Left ventricle myocardium superior (tissue), 1 donor: ENCODE results near the gene ANAPC16. TPM values are rescaled to one million over a fixed set of nuclear protein-coding genes. Genes with fewer than 3 reads are reported as not detected.
A peak's percentile ranks its signal among the peaks of the same experiment; 100 is the strongest.
"Not testable (repeated sequence)": the region's sequence is repeated elsewhere in the genome, so short reads cannot be mapped to it uniquely, and the experiment has no call there.

Source experiments
- ATAC-seq: fragments of 200-7000 bp; cut with Tn5 transposase; one replicate; pipeline ENCODE4 v1.9.1; 2020; ENCODE audit warnings: mild to moderate bottlenecking, moderate library complexity
- DNase-seq: peaks from one replicate; pipeline ENCODE4 v3.0.0-alpha.2; 2020
- intact Hi-C: fragments of 100-400 bp; cut with micrococcal nuclease; formaldehyde crosslinking; loops from one replicate; pipeline ENCODE4 v1.11.0; 2022
- total RNA-seq: library from RNA; stranded (reverse); fragmentation: NEBNext Ultra II Directional; extraction: Animal tissue kit (Norgen Biotek cat#: 25700); gene quantifications from one replicate; pipeline ENCODE4 v1.2.1, GENCODE V29; 2021
- donor health status: DM: no; HTN: yes; CAD: no; lungs with severe emphysema.

ANAPC16 gene
- total RNA-seq, 1 donor from 2014 or later = 260 TPM

DNA sequence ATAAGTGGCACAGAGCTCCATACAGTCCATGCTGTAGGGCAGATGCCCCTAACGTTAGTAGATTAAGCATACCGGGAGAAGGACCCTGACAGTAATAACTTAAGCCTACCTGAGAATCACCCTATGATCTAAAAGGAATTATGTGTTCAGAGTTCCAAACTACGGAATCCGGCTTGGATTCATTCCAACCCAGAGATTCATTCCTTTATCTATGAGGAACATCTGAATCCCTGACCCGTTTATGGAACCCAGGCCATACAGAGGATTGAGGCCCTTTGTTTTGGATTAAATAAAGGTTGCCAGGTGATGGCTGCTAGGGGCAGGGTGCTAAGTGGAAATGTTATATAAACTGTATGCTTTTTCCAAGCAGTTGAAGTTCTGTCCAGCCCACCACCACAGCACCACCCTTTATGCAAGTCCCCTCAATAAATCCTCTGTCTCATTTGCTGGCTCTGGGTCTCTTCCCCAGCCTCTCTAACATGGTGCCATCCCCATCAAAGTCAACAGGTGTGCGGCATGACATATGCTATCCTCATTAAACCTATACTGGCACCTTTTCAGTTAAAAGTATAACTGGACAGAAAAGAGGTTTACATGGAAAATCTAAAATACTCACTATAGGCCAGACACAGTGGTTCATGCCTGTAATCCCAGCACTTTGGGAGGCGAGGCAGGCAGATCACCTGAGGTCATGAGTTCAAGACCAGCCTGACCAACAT lies 9.1 kb upstream of the ANAPC16 start:
- ATAC-seq (no peak), DNase-seq (no peak)
- intact Hi-C loops = no loop called here

DNA sequence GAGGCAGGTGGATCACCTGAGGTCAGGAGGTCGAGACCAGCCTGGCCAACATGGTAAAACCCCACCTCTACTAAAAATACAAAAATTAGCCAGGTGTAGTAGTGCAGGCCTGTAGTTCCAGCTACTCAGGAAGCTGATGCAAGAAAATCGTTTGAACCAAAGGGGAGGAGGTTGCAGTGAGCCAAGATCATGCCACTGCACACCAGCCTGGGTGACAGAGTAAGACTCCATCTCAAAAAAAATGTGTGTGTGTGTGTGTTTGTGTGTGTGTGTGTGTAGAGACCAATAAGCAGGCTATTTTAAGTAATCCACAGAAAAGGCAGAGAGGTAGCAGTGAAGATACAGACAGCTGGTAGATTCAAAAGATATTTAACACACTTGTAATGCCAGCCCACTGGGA lies 7.3 kb upstream of the ANAPC16 start:
- intact Hi-C loops, DNase-seq, ATAC-seq: not testable (repeated sequence)

DNA sequence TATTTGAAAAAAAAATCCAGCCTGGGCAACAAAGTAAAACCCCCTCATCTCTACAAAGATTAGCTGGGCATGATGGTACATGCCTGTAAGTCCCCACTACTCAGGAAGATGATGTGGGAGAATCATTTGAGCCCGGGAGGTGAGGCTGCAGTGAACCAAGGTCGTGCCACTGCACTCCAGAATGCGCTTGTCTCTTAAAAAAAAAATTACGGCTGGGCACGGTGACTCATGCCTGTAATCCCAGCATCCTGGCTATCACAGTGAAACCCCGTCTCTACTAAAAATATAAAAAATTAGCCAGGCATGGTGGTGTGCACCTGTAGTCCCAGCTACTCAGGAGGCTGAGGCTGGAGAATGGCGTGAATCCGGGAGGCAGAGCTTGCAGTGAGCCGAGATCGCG lies 4.4 kb upstream of the ANAPC16 start:
- not testable (repeated sequence) for ATAC-seq, DNase-seq
- intact Hi-C loops = loop anchor here (10.0 kb wide), 1 partner anchor 123 kb away; no protein-coding TSS in a partner anchor

DNA sequence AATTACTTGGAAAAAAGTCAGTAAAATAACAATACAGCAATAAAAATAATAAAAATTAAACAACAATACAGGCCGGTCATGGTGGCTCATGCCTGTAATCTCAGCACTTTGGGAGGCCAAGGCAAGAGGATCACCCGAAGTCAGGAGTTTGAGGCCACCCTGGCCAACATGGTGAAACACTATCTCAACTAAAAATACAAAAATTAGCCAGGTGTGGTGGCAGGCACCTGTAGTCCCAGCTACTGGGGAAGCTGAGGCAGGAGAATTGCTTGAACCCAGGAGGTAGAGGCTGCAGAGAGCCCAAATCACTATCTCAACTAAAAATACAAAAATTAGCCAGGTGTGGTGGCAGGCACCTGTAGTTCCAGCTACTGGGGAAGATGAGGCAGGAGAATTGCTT lies 4.0 kb upstream of the ANAPC16 start:
- DNase-seq, ATAC-seq: not testable (repeated sequence)
- intact Hi-C loops = loop anchor here (10.0 kb wide), 1 partner anchor 123 kb away; no protein-coding TSS in a partner anchor

DNA sequence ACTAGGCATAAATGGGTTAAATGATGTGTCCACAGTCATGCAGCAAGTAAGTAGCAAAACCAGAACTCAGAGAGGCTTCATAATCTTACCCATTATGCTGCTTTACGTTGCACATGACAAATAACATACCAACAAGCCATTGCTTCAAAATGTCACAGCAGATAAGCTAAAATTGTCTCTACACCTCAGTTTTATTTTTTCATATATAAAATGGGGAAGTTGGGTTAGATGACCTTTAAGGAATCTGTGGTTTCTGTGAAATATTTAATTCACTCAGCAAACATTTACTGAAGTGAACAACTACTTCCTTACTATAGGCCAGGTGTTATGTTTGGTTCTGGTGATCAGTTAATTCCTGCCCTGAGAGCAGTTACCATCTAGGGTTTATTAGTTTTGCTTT lies 2.5 kb downstream of the ANAPC16 start:
- intact Hi-C loops = loop anchor here (10.0 kb wide), 1 partner anchor 116 kb away; no protein-coding TSS in a partner anchor
- ATAC-seq = no peak
- DNase-seq = no peak

DNA sequence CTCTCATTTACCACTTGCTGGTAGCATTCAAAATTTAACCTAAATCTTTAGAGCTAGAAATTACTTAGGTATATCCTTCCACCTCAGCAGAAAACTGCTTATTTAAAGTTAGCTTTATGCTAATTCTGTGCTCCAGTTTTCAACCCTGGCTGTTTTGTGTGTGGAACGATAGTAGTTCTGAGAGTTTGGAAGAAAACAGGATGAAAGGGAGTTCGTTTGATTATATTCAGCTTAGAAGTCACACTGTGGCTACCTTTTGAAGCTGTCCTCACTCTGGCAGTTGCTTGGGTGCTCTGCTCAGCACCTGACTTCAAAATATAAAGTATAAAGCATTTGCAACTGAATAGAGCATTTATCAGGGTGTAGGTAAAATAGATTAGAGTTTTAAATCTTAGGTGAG lies 2.9 kb downstream of the ANAPC16 start:
- intact Hi-C loops = loop anchor here (10.0 kb wide), 1 partner anchor 116 kb away; no protein-coding TSS in a partner anchor
- no peak for ATAC-seq

DNA sequence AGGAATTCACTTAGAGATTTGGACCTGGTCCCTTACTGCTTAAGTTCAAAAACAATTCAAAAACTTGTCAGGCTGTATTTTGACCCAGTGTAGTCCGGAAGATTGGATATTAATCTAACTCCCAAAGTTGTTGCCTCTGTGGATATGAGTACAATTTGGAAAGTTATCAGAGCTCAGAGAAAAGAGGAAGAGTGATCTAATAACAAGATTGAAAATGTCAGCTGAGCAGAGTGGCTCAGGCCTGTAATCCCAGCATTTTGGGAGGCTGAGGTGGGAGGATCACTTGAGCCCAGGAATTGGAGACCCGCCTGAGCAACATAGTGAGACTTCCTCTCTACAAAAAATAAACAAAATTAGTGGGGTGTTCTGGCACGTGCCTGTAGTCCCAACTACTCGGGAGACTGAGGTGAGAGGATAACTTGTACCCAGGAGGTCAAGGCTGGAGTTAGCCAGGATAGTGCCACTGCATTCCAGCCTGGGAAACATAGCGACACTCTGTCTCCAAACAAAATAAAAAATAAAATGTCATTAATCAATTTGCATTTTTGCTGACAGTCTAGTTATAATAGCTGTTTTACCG lies 3.5 kb downstream of the ANAPC16 start:
- intact Hi-C loops = loop anchor here (10.0 kb wide), 1 partner anchor 115 kb away; no protein-coding TSS in a partner anchor
- ATAC-seq (no peak), DNase-seq (no peak)

More for the DNA sequence above, 2.9 kb downstream of the ANAPC16 start:
- no peak for DNase-seq

DNA sequence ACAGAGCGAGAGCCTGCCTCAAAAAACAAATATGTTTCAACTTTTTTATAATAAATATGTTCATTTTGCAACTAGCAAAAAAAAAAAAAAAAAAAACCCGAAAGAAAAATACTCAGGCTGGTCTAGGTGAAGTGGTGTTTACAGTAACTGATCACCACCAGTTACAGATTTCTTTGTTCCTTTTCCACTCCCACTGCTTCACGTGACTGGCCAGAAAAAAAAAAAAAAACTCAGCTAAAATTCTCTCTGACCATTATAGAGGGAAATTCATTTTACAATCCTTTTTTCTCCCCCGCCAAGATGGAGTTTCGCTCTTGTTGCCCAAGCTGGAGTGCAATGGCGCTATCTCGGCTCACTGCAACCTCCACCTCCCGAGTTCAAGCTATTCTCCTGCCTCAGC lies 4.8 kb downstream of the ANAPC16 start:
- intact Hi-C loops = no loop called here
- no peak for ATAC-seq
- DNase-seq = no peak

DNA sequence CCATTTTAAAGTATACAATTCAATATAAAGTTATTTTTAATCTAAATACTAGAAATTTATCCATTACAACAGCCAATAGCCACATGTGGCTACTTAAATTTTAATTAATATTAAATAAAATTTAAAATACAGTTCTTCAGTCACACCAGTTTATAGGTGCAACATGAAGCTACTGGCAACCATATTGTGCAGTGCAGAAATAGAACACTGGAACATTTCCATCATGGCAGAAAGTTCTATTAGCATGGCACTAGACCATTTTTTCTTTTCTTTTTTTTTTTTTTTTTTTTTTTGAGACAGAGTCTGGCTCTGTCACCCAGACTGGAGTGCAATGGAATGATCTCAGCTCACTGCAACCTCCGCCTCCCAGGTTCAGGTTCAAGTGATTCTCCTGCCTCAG lies 5.5 kb downstream of the ANAPC16 start:
- intact Hi-C loops = no loop called here
- ATAC-seq = peak; percentile 15
- no peak for DNase-seq

DNA sequence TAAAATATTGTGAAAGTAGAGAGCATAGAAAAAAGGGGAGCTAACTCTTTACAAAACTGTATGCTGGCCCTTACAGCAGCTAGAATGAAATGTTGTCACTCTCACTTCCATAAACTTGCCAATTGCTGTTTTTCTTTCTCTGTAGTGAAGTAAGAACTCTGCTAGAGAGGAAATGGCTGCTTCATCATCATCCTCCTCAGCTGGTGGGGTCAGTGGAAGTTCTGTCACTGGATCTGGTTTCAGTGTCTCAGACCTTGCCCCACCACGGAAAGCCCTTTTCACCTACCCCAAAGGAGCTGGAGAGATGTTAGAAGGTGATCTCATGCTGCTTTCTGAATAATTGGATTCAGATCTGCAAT lies 7.9 kb downstream of the ANAPC16 start:
- intact Hi-C loops = no loop called here
- ATAC-seq (peak; percentile 11), DNase-seq (no peak)

DNA sequence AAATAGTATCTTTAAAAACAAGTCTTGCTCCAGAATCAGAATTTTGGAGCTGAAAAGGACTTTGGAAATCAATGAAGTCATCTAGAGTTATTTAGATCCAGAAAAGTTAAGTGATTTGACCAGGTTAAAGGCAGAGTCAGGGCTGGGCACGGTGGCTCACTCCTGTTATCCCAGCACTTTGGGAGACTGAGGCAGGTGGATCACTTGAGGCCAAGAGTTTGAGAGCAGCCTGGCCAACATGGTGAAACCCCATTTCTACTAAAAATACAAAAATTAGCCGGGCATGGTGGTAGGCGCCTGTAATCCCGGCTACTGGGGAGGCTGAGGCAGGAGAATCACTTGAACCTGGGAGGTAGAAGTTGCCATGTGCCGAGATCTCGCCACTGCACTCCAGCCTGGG lies 8.4 kb downstream of the ANAPC16 start:
- intact Hi-C loops, ATAC-seq, DNase-seq: not testable (repeated sequence)

DNA sequence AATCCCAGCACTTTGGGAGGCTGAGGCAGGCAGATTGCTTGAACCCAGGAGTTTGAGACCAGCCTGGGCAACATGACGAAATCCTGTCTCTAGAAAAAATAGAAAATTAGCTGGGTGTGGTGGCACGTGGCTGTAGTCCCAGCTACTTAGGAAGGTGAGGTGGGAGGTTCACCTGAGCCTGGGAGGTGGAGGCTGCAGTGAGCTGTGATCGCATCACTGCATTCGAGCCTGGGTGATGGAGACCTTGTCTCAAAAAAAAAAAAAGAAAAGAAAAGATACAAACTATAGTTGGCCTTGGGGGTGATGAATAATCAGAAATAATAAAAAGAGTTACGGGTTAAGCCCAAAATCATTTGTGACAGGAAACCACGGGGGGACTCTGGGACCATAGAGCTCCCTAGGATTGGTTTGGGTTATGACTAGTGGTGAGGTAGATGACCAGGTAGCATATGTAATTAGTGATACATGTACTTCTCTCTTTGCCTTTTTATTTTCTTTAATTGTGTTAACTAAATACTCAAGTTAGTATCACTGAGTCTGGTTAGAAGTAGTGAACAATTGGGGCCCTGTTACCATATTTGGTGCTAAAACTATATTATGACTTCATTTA lies 10.7 kb downstream of the ANAPC16 start:
- intact Hi-C loops = no loop called here
- no peak for ATAC-seq
- no peak for DNase-seq

DNA sequence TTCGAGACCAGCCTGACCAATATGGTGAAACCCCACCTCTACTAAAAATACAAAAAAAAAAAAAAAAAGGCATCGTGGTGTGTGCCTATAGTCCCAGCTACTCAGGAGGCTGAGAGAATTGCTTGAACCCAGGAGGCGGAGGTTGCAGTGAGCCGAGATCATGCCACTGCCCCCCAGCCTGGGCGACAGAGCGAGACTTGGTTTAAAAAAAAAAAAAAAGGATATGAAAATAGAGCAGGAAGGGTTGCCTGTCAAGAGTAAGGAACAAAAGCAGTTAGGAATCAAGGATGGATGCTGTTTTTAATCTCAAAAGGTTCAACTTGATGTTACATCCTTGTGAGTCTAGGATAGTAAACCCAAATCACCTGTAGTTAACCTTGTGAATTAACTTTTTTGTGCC lies 12.0 kb downstream of the ANAPC16 start:
- intact Hi-C loops = no loop called here
- no peak for DNase-seq
- no peak for ATAC-seq

DNA sequence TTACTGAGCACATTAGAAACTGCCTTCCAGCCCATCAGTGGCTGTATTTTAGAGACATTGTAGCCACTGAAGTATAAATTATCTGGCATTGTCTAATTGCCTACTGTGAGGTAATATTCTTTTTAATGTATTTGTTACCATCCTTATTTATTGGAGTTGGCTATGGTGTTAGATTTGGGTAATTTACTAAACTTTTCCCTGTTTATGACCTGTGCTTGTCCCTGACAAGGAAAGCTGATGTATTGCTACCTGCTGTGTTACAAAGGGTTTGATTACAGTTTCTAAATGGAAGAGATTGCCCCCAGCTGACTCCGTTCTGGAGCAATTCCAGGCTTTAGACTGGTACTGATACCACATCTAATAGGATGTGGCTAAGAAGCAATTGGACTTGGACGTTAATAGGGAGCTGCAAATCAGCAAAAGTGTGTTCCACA lies 12.5 kb downstream of the ANAPC16 start:
- ATAC-seq = no peak
- no peak for DNase-seq
- intact Hi-C loops = no loop called here

DNA sequence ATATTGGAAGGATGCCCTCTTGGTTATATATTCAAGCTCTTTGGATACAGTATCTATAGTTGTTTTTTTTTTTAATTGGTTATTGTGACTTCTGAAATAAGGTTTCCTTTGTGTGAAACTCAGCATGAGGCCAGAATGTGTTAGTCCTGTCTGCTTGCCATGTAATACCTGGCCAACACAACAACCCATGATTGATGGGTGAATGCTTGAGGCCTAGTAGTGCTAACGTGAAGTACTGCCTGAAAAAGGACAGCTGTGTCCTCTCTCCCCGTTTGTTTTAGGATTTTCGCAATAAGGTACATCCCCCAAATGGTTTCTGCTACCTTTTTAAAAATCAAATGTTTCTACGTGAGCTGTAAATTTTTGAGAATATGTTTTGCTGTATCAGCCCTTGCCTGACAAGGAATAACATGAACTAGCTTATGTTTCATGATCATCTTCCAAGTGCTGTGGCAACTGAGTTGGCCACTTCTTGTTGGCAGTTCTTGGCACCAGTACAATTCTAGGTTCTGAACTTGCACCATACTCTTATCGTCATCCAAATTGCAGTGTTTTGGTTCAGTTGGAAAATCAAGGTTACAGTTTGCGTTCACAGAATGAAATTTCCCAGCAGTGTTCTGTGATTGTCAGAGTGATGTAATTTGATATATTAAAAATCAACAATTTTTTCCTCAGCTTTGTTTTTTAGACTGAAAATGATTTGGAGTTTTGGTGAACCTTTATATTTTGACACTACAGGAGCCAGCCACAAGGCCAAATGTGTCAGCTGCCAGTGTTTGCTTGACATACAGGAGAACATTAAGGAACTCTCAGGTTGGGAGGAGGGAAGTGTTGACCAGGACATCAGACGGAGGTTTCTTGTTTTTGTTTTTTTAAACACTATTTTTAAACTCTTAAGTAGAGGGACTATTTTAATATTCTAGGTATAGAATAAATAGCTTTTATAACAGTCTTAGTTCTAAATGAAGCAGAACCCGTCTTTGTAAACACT lies 13.7 kb downstream of the ANAPC16 start:
- intact Hi-C loops = no loop called here
- DNase-seq (no peak), ATAC-seq (peak; percentile 55)

DNA sequence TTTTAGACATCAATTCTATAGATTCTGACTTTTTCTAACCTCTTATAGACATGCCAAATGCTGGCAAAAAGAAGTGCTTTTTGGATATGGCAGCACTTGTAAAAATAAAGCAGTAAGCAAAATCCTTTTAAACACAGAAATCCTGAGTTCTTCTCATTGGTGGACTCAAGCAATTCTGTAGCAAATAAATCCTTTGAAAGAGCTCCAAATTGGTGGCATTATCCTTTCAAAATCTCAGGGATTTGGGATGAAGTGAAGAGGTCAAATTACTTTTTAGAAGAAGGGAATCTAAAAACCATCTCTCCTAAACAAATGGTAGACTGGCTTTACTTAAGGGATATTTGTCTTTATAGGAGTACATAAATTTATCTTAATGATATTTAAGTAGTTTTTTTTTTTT lies 17.8 kb downstream of the ANAPC16 start:
- intact Hi-C loops = no loop called here
- no peak for DNase-seq

DNA sequence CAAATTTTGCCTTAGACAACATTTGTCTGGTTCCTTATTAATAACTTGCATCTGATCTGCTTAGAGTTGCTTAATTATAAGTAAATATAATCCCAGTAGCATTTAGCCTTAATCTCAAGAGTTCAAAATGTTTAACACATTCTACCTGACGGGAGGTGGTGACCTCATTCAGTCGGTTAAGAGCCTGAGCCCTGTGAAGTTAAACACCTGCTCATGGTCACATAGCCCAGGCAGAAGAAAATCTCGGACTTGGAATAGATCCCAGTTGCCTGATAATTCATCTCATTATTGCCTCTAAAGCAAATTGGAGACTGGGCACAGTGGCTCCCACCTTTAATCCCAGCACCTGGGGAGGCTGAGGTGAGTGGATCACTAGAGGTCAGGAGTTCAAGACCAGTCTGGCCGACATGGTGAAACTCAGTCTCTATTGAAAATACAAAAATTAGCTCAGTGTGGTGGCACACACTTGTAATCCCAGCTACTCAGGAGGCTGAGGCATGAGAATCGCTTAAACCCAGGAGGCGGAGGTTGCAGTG lies 18.8 kb downstream of the ANAPC16 start:
- DNase-seq = no peak
- intact Hi-C loops = no loop called here
- no peak for ATAC-seq

More for the DNA sequence above, 17.8 kb downstream of the ANAPC16 start:
- ATAC-seq = no peak

DNA sequence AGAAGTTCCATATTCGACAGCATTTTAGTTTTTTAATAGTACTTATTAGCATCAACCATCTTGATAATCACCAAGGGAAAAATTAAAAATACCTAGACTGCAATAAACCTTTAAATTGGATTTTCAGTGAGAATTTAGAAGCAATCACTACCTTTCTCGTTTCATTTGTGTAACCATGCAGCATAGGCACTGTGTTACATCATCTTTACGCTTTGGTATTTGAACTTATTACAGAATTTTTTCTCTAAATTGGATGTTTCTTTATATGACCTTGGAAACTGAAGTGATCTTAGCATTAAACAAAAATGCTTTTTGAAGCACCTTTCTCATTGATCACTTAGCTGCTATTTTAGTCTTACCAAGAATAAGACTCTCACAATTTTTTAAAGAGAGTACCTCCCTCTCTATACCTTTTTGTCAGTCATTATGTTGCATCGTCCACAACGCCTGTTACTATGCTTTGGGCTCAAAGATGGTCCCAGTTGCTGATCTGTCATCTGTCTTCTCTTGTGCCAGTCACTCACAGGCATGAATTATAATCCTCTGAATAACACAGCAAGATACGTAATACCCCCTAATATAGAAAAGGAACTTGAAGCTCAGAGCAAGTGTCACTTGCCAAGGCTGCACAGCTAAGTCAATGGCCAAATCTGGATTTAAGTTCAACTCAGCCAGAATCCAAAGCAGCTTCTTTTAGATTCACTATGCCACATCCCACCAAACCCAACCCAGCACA lies 19.9 kb downstream of the ANAPC16 start:
- intact Hi-C loops = no loop called here
- DNase-seq = no peak
- ATAC-seq = peak; percentile 72
